ENCODE data around the gene NHERF1.

The NHERF1 gene

GRCh38 chr17:74733365-74734122 is 14.9 kb upstream of the NHERF1 start:
- no peak for DNase-seq

- no peak for DNase-seq
Observed at GRCh38 chr17:74734256-74734655, 14.2 kb upstream of the NHERF1 start.

- DNase-seq: peak; percentile 38
Observed at GRCh38 chr17:74736513-74737298, 11.7 kb upstream of the NHERF1 start, which contains the start of gene RAB37. Gene RAB37 (plus strand): TSS chr17:74737256. CDS start chr17:74737273, 17 bp downstream.

- DNase-seq: peak; percentile 40
Observed at GRCh38 chr17:74737299-74738050, 11.0 kb upstream of the NHERF1 start.

- DNase-seq: peak; percentile 62
Observed at GRCh38 chr17:74738051-74738996, 10.1 kb upstream of the NHERF1 start.

GRCh38 chr17:74739227-74739831 is 9.1 kb upstream of the NHERF1 start:
- DNase-seq: no peak

GRCh38 chr17:74740173-74740572 is 8.3 kb upstream of the NHERF1 start:
- DNase-seq: no peak

- no peak for DNase-seq
Observed at GRCh38 chr17:74740641-74741387, 7.6 kb upstream of the NHERF1 start.

- DNase-seq: no peak
Observed at GRCh38 chr17:74742153-74742515, 6.3 kb upstream of the NHERF1 start.

- no peak for DNase-seq
Observed at GRCh38 chr17:74742978-74743545, 5.4 kb upstream of the NHERF1 start.

- no peak for DNase-seq
Observed at GRCh38 chr17:74743755-74744154, 4.7 kb upstream of the NHERF1 start.

GRCh38 chr17:74744349-74744713 is 4.1 kb upstream of the NHERF1 start:
- no peak for DNase-seq

- DNase-seq: peak; percentile 86
Observed at GRCh38 chr17:74744714-74745547, 3.5 kb upstream of the NHERF1 start.

- DNase-seq: no peak
Observed at GRCh38 chr17:74745548-74746177, 2.8 kb upstream of the NHERF1 start.

- no peak for DNase-seq
Observed at GRCh38 chr17:74746376-74746775, 2.1 kb upstream of the NHERF1 start.

- no peak for DNase-seq
Observed at GRCh38 chr17:74746922-74747321, 1.5 kb upstream of the NHERF1 start.

- no peak for DNase-seq
Observed at GRCh38 chr17:74748279-74748528, 224 bp upstream of the NHERF1 start.

- DNase-seq: no peak
Observed at GRCh38 chr17:74749279-74750038, 1.0 kb downstream of the NHERF1 start.

GRCh38 chr17:74750039-74750326 is 1.6 kb downstream of the NHERF1 start:
- no peak for DNase-seq
